ENCODE data around the gene SEMA3C.

GRCh38 chr7:80787721-80788120 is 131.1 kb downstream of the SEMA3C start:
- TF ChIP-seq POLR2A (IDR thresholded peaks at IDR 0.05), result no peak
- TF ChIP-seq, protein P1, sequence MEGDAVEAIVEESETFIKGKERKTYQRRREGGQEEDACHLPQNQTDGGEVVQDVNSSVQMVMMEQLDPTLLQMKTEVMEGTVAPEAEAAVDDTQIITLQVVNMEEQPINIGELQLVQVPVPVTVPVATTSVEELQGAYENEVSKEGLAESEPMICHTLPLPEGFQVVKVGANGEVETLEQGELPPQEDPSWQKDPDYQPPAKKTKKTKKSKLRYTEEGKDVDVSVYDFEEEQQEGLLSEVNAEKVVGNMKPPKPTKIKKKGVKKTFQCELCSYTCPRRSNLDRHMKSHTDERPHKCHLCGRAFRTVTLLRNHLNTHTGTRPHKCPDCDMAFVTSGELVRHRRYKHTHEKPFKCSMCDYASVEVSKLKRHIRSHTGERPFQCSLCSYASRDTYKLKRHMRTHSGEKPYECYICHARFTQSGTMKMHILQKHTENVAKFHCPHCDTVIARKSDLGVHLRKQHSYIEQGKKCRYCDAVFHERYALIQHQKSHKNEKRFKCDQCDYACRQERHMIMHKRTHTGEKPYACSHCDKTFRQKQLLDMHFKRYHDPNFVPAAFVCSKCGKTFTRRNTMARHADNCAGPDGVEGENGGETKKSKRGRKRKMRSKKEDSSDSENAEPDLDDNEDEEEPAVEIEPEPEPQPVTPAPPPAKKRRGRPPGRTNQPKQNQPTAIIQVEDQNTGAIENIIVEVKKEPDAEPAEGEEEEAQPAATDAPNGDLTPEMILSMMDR (IDR thresholded peaks at IDR 0.05), result no peak
- TF ChIP-seq POLR2AphosphoS5 (IDR thresholded peaks at IDR 0.05), result no peak

All from upper lobe of left lung (tissue), 4 donors.